ENCODE data around the gene PTPRQ.
"Not testable (repeated sequence)": the region's sequence is repeated elsewhere in the genome, so short reads cannot be mapped to it uniquely, and the experiment has no call there.

PTPRQ gene

DNA sequence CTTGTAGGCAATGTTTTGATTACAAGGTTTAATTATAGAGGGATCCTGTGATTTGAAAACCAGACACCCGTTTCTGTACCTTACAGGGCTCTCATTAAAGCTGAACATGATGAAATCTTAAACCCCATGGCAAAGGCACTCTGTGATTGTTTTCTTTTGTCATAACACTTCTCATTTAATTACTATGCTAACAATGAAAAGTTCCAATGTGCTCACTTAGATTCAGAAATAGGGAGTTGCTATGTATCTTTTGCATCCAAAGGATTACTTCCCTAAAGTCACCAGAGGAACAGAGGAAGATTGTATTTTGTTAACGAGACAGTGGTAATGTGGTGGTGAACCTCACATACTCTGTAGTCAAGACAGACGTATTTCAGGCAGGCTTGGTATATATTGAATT is 181.9 kb downstream of the PTPRQ start:
- no peaks in the 10 kb centered on the region for H3K36me3 Mint-ChIP-seq (ENCODE audit: low read depth)
- peaks cover 2% of the 10 kb centered on the region for H3K9me3 Mint-ChIP-seq
- no peaks in the 10 kb centered on the region for H3K27me3 Mint-ChIP-seq
- H3K27ac Mint-ChIP-seq, result no peak overlapping the region
- no peak overlapping the region for H3K4me3 Mint-ChIP-seq
- DNase-seq, result no peak
- H3K4me1 Mint-ChIP-seq (ENCODE audit: low read depth), result no peaks in the 10 kb centered on the region

DNA sequence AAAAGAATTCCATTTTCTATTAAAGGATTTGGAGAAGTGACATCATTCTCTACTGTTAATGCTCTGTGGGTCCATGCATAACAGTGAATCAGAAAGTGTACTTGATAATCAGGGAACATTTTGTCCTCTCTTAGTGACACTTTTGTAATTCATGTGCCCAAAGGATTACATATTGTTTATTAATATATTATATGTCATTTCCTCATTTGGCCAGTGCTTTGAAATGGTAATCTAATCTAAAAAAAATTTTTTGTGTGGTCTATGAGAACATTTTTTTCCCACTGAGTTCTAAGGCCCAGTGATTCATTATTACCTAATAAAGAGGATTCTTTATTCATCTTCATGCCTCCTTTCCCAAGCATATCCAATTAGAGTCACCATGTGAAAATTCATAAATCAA is 183.7 kb downstream of the PTPRQ start:
- no peak overlapping the region for H3K27ac Mint-ChIP-seq
- no peaks in the 10 kb centered on the region for H3K36me3 Mint-ChIP-seq (ENCODE audit: low read depth)
- no peaks in the 10 kb centered on the region for H3K27me3 Mint-ChIP-seq
- peaks cover 2% of the 10 kb centered on the region for H3K9me3 Mint-ChIP-seq
- DNase-seq, result no peak
- H3K4me1 Mint-ChIP-seq (ENCODE audit: low read depth), result no peaks in the 10 kb centered on the region
- no peak overlapping the region for H3K4me3 Mint-ChIP-seq

DNA sequence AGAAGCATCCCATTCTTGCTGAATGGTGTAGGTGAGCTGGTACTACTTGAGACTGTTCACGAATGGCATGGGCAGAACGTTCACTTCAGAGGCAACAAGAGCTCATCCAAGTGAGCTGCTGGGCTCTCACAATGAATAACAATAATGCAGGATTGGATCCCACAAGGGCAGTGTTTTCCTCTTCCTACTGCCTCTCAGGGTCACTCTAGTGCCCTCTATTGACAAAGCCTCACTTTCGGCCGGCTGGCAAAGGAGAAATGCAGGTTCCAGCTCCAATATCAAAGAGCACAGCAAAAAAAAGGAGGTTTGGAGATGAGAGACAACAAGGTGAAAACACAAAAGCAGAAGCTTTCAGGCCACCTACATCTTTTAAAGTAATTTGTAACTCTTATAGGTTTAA is 188.8 kb downstream of the PTPRQ start:
- H3K27ac Mint-ChIP-seq, result no peak overlapping the region

DNA sequence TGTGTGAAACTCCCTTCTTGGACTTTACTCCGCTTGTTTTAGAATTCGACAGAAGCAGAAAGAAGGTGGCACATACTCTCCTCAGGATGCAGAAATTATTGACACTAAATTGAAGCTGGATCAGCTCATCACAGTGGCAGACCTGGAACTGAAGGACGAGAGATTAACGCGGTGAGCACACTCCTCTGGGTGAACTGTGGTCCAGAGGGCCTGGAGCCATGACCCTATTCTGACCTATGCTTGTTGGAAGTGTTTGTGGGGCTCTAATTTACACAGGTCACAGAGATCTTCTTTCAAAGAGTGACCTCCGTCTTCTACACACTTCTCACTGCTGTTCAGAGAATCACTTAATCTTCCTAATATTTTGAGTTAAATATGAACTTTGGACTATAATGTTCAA is 190.9 kb downstream of the PTPRQ start:
- Mint-ChIP-seq H3K4me1 (ENCODE audit: low read depth) (no peaks in the 10 kb centered on the region), H3K36me3 (ENCODE audit: low read depth) (no peaks in the 10 kb centered on the region), H3K4me3 (no peak overlapping the region), H3K27me3 (no peaks in the 10 kb centered on the region), H3K9me3 (peaks cover 1% of the 10 kb centered on the region), H3K27ac (no peak overlapping the region)
- DNase-seq, result no peak

More for the DNA sequence above, 188.8 kb downstream of the PTPRQ start:
- Mint-ChIP-seq H3K4me1 (ENCODE audit: low read depth) (no peaks in the 10 kb centered on the region), H3K9me3 (peaks cover 2% of the 10 kb centered on the region), H3K27me3 (no peaks in the 10 kb centered on the region), H3K4me3 (no peak overlapping the region), H3K36me3 (ENCODE audit: low read depth) (no peaks in the 10 kb centered on the region)
- DNase-seq, result no peak

DNA sequence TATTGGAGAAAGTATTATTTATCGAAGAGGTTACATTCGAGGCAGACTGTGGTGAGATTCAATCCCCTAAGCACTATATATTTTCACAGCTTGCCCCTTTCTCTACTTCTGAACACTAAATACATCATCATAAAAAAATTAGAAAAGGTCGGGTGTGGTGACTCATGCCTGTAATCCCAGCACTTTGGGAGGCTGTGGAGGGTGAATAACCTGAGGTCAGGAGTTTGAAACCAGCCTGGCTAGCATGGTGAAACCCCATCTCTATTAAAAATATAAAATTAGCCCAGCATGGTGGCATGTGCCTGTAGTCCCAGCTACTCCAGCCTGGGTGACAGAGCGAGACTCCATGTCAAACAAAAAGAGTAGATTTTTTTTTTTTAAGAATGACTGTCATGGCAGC is 192.8 kb downstream of the PTPRQ start:
- DNase-seq, result no peak
- Mint-ChIP-seq H3K36me3 (ENCODE audit: low read depth) (no peaks in the 10 kb centered on the region), H3K9me3 (peaks cover 1% of the 10 kb centered on the region)

DNA sequence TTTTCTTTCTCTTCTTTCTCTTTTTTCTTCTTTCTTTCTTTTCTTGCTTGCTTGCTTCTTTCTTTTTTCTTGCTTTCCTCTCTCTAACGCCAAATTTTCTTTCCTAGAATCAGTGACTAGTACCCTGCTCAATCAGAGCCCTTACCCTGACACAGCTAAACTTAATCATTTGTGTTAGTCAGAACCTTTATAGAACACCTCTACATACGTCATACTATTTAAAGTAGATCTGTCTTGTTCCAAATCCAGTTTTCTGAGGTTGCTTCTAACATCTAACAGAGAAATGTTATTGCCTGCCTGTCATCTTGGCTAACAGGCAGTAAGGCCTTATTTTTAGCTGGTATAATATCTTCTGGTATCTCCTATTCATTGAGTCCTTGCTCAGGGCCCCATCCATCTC is 197.9 kb downstream of the PTPRQ start:
- Mint-ChIP-seq H3K4me3 (no peak overlapping the region), H3K27me3 (no peaks in the 10 kb centered on the region), H3K4me1 (ENCODE audit: low read depth) (no peaks in the 10 kb centered on the region), H3K9me3 (peaks cover 1% of the 10 kb centered on the region), H3K27ac (no peak overlapping the region), H3K36me3 (ENCODE audit: low read depth) (no peaks in the 10 kb centered on the region)
- DNase-seq, result no peak

More for the DNA sequence above, 192.8 kb downstream of the PTPRQ start:
- Mint-ChIP-seq H3K27me3 (no peaks in the 10 kb centered on the region), H3K4me1 (ENCODE audit: low read depth) (no peaks in the 10 kb centered on the region), H3K27ac (no peak overlapping the region), H3K4me3 (no peak overlapping the region)

DNA sequence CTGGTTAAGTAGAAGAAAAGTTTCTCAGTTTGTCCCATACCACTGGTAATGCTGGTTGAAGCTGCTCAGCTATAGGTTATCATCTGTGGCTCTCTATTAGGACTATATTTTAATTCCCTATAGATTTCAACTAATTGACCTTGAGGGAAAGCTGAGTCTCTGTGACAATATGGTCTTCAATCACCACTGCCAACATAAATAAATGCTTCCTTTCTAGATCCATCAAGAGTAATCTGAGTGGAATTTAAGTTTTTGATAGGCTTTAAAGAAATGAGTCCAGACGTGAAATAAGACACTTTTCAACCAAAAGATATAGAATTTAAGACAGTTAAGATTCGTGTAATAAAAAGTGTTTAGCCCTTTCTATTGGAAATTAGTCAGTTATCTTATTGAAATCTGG is 199.9 kb downstream of the PTPRQ start:
- Mint-ChIP-seq H3K36me3 (ENCODE audit: low read depth) (no peaks in the 10 kb centered on the region), H3K27me3 (no peaks in the 10 kb centered on the region), H3K9me3 (peaks cover 3% of the 10 kb centered on the region), H3K4me3 (no peak overlapping the region), H3K27ac (no peak overlapping the region), H3K4me1 (ENCODE audit: low read depth) (no peaks in the 10 kb centered on the region)
- no peak for DNase-seq

DNA sequence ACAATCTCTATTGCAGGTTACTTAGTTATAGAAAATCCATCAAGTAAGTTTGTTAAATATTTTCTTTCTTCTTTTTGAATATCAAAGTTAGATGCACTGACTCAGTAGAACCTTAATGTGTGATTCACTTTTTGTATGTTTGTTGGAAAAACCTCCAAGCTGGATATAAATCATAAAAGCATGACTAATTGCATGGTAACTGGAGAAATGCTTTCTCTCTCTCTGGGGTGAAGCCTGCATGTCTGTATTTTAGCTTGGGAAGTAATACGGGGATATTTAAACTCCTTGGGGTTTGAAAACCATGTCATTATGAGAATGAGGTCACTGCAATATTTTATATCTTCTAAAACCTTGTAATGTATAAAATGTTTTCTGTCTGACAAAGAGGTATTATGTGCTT is 204.8 kb downstream of the PTPRQ start:
- no peaks in the 10 kb centered on the region for H3K36me3 Mint-ChIP-seq (ENCODE audit: low read depth)
- H3K27ac Mint-ChIP-seq, result no peak overlapping the region
- H3K4me3 Mint-ChIP-seq, result no peak overlapping the region

DNA sequence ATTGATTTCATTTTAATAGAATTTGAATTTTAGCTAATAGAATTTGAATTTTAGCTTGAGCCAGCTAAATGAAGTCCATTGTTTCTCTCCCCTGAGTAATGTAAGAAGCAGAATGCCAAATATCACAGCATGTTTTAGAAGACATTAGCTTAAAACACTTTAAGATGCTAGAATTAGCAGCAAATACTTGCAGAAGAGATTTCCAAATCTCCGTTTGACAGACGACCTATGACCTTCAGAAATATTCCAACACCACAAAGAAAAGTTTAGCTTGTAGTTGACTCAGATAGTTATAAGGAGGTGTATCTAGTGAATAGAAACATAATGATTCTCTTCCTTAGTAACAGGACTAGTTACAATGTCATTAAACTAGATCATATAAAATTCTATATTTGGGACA is 211.7 kb downstream of the PTPRQ start:
- Mint-ChIP-seq H3K9me3 (peaks cover 5% of the 10 kb centered on the region), H3K36me3 (ENCODE audit: low read depth) (no peaks in the 10 kb centered on the region), H3K27ac (no peak overlapping the region), H3K4me3 (no peak overlapping the region), H3K27me3 (no peaks in the 10 kb centered on the region), H3K4me1 (ENCODE audit: low read depth) (no peaks in the 10 kb centered on the region)
- no peak for DNase-seq

More for the DNA sequence above, 204.8 kb downstream of the PTPRQ start:
- Mint-ChIP-seq H3K27me3 (no peaks in the 10 kb centered on the region), H3K4me1 (ENCODE audit: low read depth) (no peaks in the 10 kb centered on the region), H3K9me3 (peaks cover 3% of the 10 kb centered on the region)
- no peak for DNase-seq

DNA sequence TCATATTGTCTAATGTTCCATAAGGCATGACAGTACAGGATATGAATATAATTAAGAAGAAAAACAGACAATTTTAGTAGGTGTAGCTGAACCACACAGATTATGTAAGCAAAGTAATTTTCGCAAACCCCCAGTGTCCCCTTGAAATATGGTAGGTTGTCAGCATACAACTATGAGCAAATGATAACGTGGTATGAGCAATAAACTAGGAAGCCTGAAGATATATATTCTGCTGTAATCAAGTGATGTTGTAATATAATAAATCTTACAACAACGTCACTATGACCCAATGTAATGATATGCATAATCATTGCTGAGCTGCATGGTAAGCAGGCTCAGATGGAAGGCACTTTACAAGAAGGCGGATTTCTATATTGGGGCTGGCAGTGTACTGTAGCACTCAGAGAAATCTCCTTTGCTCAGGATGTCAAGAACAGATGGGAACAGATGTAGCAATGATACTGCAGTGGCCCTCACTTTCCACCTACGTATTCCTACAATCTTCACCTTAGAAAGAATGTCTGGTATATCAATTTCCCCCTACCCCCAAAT is 215.6 kb downstream of the PTPRQ start:
- peaks cover 5% of the 10 kb centered on the region for H3K9me3 Mint-ChIP-seq
- H3K27me3 Mint-ChIP-seq, result no peaks in the 10 kb centered on the region
- H3K27ac Mint-ChIP-seq, result no peak overlapping the region
- no peaks in the 10 kb centered on the region for H3K4me1 Mint-ChIP-seq (ENCODE audit: low read depth)
- no peak overlapping the region for H3K4me3 Mint-ChIP-seq
- no peak for DNase-seq
- H3K36me3 Mint-ChIP-seq (ENCODE audit: low read depth), result no peaks in the 10 kb centered on the region

DNA sequence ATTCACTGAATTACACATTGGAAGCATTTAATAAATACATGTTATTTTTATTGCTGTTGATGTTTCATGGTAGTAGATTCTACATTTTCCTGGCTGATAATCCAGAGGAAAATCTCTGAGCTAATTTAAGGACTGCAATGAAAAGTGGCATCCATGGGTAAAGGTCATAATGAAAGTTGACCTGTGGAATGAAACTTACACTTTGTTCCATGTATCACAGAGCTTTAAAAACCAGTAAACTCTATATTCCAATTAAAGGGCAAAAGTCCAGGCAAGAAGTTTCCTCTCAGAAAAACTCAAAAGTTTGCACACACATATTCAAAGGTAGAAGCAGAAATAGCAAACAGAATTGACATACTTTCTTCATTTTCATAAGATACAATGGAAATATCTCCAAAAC is 218.6 kb downstream of the PTPRQ start:
- Mint-ChIP-seq H3K4me1 (ENCODE audit: low read depth) (no peaks in the 10 kb centered on the region), H3K9me3 (peaks cover 10% of the 10 kb centered on the region), H3K36me3 (ENCODE audit: low read depth) (no peaks in the 10 kb centered on the region), H3K4me3 (no peak overlapping the region), H3K27ac (no peak overlapping the region), H3K27me3 (no peaks in the 10 kb centered on the region)
- no peak for DNase-seq

DNA sequence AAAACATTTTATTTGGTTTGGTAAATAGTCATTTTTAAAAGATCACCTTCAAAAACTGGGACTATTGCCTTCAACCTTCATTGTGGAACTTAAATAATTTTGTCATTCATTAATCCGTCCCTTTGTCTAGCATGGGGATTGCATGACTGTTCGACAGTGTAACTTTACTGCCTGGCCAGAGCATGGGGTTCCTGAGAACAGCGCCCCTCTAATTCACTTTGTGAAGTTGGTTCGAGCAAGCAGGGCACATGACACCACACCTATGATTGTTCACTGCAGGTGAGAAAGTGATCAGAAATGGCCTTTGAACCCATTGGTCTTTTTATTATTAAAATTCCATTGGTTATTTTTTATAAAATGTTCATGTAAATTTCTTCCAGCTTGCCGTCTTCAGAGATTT is 226.2 kb downstream of the PTPRQ start:
- Mint-ChIP-seq H3K4me1 (ENCODE audit: low read depth) (no peaks in the 10 kb centered on the region), H3K27me3 (no peaks in the 10 kb centered on the region)
- no peak for DNase-seq

DNA sequence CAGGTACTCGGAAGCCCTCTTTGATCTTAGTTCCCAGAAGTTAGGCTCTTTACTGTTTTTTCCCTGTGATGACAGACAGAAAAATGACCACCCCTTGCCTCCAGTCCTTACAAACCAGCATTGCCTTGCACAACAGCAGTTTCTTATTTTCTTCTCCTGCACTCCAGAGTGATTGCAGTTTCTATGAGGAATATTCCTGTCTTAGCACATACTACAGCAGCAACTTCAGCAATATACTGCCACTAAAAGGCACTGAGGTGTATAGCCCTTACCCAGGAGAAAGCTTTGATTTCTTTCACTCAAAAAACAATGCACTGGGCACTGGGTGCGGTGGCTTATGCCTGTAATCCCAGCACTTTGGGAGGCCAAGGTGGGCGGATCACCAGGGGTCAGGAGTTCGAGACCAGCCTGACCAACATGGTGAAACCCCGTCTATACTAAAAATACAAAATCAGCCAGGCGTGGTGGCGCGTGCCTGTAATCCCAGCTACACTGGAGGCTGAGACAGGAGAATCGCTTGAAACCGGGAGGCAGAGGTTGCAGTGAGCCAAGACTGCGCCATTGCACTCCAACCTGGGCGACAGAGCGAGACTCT is 232.1 kb downstream of the PTPRQ start:
- not testable (repeated sequence) for H3K4me1 Mint-ChIP-seq (ENCODE audit: low read depth); H3K36me3 Mint-ChIP-seq (ENCODE audit: low read depth); H3K27ac Mint-ChIP-seq; H3K27me3 Mint-ChIP-seq; H3K4me3 Mint-ChIP-seq; DNase-seq; H3K9me3 Mint-ChIP-seq

More for the DNA sequence above, 226.2 kb downstream of the PTPRQ start:
- no peak overlapping the region for H3K27ac Mint-ChIP-seq
- no peak overlapping the region for H3K4me3 Mint-ChIP-seq
- peaks cover 7% of the 10 kb centered on the region for H3K9me3 Mint-ChIP-seq
- H3K36me3 Mint-ChIP-seq (ENCODE audit: low read depth), result no peaks in the 10 kb centered on the region

DNA sequence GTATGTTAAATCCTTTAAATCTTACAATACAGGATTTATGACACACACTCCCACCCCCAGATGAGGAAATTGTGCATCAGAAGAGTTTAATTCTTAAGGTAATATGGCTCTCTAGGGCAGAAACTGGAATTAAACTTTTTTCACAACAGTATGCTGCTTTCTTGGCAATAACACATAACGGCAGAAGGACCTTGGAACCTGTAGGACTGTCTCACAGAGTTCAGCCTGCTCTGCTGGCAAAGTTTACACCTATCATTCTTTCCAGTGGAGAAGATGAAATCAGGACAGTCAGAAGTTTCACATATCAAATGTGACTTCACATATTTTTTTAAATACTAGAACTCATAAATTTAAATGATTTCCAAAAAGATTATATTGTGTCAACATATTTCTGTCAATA is 232.8 kb downstream of the PTPRQ start:
- Mint-ChIP-seq H3K9me3 (no peaks in the 10 kb centered on the region), H3K27ac (no peak overlapping the region), H3K27me3 (no peaks in the 10 kb centered on the region), H3K4me1 (ENCODE audit: low read depth) (no peaks in the 10 kb centered on the region), H3K36me3 (ENCODE audit: low read depth) (no peaks in the 10 kb centered on the region), H3K4me3 (no peak overlapping the region)
- no peak for DNase-seq

DNA sequence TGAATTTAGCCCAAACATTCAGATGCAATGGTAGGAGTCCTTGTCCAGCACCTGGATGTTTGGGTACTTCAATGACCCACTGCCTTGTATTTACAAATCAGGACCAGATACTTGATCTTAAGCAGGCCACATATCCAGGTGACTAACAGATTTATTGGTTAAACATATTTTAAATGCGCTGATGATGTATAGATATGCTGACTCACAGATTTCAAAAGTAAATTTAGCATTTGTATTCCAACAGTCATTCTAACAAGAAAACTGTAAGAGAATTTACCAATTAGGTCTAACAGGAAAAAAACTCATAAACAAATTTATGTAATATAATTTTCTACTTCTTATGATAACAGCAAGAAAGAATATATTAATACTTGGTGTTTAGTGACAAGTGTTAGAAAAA is 234.0 kb downstream of the PTPRQ start:
- Mint-ChIP-seq H3K27me3 (no peaks in the 10 kb centered on the region), H3K9me3 (no peaks in the 10 kb centered on the region), H3K36me3 (ENCODE audit: low read depth) (no peaks in the 10 kb centered on the region), H3K27ac (no peak overlapping the region), H3K4me1 (ENCODE audit: low read depth) (no peaks in the 10 kb centered on the region), H3K4me3 (no peak overlapping the region)
- DNase-seq, result no peak
